ENCODE measurements around the gene MYO18B. TPM values are rescaled to one million over a fixed set of nuclear protein-coding genes. Genes with fewer than 3 reads are reported as not detected.

MYO18B gene
- total RNA-seq, 1 donor from 2014 or later = not detected

DNA sequence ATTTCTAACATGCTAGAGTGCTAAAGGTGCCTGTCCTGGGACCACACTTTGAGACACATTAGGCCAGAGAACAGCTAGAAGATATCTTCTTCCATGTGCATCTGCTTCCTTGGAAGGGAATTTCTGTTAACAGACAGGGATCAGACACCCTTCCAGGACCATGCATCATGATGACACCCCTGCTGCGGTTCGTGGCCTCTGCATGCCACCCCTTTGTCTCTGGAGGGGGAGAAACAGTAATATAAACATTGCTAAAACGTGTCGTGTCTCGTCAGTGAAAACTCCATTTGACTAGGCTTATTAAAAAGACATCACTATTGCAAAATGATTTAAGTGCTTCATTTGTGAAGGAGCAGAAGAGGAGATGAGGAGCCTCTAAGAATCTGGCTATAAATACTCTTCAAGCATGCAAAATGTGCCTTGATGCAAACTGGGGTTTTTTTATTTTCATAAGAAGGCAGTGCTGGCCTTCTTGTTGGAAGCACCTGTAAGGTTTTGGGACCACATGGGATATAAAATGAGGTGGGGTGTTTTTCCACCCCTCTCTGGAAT lies 141.6 kb downstream of the MYO18B start:
- DNase-seq (ENCODE audit: low read depth) = no peak
- FAIRE-seq = no peak
- no peaks in the 10 kb centered on the region for H3K36me3 ChIP-seq (ENCODE audit: control insufficient read depth, insufficient read depth, low read length)
- TF ChIP-seq, protein P1, sequence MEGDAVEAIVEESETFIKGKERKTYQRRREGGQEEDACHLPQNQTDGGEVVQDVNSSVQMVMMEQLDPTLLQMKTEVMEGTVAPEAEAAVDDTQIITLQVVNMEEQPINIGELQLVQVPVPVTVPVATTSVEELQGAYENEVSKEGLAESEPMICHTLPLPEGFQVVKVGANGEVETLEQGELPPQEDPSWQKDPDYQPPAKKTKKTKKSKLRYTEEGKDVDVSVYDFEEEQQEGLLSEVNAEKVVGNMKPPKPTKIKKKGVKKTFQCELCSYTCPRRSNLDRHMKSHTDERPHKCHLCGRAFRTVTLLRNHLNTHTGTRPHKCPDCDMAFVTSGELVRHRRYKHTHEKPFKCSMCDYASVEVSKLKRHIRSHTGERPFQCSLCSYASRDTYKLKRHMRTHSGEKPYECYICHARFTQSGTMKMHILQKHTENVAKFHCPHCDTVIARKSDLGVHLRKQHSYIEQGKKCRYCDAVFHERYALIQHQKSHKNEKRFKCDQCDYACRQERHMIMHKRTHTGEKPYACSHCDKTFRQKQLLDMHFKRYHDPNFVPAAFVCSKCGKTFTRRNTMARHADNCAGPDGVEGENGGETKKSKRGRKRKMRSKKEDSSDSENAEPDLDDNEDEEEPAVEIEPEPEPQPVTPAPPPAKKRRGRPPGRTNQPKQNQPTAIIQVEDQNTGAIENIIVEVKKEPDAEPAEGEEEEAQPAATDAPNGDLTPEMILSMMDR (IDR thresholded peaks at IDR 0.05; ENCODE audit: insufficient read depth, low read length, severe bottlenecking) = no peak
- no peaks in the 10 kb centered on the region for H3K27me3 ChIP-seq (ENCODE audit: control insufficient read depth, insufficient read depth, low read length)
- no peak overlapping the region for H3K4me3 ChIP-seq (ENCODE audit: low read depth, low read length)

DNA sequence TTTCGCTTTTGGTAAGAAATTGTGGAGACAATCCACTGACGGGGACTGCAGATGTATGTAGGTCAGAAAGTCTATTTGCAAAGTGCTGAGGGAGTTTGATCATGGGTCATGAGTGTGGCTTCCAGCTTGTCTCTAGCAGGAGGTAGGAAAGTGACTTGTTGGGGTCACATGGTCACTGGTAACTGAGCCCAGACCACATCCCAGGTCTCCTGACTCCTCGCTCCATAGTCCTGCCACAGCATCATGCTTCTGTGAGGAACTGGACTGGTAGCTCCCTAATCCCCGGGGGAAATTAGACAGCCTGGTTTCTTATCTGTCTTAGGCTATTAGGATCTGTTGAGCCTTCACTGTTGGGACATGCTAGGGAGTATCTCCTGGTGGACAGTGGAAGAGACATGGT lies 142.1 kb downstream of the MYO18B start:
- Histone ChIP-seq H3K27me3 (ENCODE audit: control insufficient read depth, insufficient read depth, low read length) (no peaks in the 10 kb centered on the region), H3K4me3 (ENCODE audit: low read depth, low read length) (no peak overlapping the region), H3K36me3 (ENCODE audit: control insufficient read depth, insufficient read depth, low read length) (no peaks in the 10 kb centered on the region)
- peak; percentile 89 for FAIRE-seq
- DNase-seq (ENCODE audit: low read depth) = no peak
- TF ChIP-seq, protein P1 (IDR thresholded peaks at IDR 0.05; ENCODE audit: insufficient read depth, low read length, severe bottlenecking) = no peak

DNA sequence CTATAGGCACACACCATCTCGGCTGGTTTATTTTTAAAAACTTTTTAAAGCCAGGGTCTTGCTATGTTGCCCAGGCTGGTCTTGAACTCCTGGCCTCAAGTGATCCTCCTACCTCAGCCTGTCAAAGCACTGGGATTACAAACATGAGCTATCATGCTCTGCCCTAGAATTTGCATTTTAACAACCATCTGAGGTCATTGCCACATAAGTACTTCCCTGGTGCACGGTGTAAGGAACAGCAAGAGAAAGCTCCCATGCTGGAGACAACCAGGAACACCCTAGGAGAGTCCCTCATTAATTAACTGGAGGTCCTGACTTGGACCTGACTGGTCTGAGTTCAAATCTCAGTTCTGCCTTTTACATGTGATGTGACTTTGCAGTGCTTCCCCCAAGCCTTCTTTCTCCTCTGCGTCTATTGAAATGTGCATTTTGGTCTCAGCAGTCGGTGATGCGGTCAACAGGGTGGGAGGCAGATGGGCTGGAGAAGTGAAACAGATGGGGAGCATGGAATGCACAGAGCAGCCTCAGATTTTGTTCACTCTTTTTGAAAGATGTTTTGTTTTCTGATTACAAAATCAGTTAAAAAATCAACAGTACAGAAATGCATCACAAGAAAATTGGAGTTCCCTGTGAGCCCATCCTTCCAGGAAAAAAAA lies 146.5 kb downstream of the MYO18B start:
- no peak for DNase-seq (ENCODE audit: low read depth)
- H3K4me3 ChIP-seq (ENCODE audit: low read depth, low read length) = no peak overlapping the region
- no peaks in the 10 kb centered on the region for H3K36me3 ChIP-seq (ENCODE audit: control insufficient read depth, insufficient read depth, low read length)
- no peak for FAIRE-seq
- no peaks in the 10 kb centered on the region for H3K27me3 ChIP-seq (ENCODE audit: control insufficient read depth, insufficient read depth, low read length)
- TF ChIP-seq, protein P1 (IDR thresholded peaks at IDR 0.05; ENCODE audit: insufficient read depth, low read length, severe bottlenecking) = no peak

DNA sequence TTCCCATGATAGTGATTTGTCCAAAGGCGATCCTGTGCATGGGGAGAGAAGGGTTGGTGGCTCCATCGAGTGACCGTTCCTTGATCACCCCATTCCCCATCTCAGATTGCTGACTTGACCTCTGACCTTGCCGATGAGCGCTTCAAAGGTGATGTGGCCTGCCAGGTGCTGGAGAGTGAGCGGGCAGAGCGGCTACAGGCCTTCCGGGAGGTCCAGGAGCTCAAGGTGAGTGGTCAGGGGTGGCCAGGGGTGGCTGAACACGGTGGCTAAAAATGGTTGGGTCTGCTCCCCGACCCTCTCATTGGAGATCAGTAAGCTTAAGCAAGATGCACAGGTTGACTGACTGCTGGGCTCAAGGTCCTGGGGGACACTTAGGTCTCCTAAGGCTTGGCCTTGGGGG lies 148.7 kb downstream of the MYO18B start:
- DNase-seq (ENCODE audit: low read depth) (no peak), FAIRE-seq (no peak)
- Histone ChIP-seq H3K4me3 (ENCODE audit: low read depth, low read length) (no peak overlapping the region), H3K27me3 (ENCODE audit: control insufficient read depth, insufficient read depth, low read length) (no peaks in the 10 kb centered on the region), H3K36me3 (ENCODE audit: control insufficient read depth, insufficient read depth, low read length) (no peaks in the 10 kb centered on the region)
- TF ChIP-seq, protein P1 (IDR thresholded peaks at IDR 0.05; ENCODE audit: insufficient read depth, low read length, severe bottlenecking) = no peak

DNA sequence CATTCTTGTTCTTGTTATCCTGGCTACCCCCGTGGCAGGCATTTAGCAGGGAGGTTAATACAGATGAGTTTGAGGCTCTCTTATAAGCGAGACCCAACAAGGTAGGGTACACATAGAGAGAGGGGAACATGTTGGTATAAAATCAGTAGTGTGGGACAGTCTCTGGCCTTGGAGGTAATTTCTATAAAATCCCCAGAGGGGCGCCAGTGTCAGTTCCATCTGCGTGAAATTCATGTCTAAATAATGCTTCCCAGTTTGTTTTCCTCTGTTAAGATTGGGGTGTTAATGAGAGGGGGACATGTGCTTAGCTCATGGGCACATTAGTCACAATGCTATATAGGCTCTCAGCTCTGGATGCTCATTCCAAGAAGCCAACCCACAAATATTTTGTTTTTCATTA lies 150.7 kb downstream of the MYO18B start:
- DNase-seq (ENCODE audit: low read depth) (no peak), FAIRE-seq (no peak)
- no peaks in the 10 kb centered on the region for H3K27me3 ChIP-seq (ENCODE audit: control insufficient read depth, insufficient read depth, low read length)
- H3K36me3 ChIP-seq (ENCODE audit: control insufficient read depth, insufficient read depth, low read length) = no peaks in the 10 kb centered on the region
- H3K4me3 ChIP-seq (ENCODE audit: low read depth, low read length) = no peak overlapping the region
- TF ChIP-seq, protein P1 (IDR thresholded peaks at IDR 0.05; ENCODE audit: insufficient read depth, low read length, severe bottlenecking) = no peak

DNA sequence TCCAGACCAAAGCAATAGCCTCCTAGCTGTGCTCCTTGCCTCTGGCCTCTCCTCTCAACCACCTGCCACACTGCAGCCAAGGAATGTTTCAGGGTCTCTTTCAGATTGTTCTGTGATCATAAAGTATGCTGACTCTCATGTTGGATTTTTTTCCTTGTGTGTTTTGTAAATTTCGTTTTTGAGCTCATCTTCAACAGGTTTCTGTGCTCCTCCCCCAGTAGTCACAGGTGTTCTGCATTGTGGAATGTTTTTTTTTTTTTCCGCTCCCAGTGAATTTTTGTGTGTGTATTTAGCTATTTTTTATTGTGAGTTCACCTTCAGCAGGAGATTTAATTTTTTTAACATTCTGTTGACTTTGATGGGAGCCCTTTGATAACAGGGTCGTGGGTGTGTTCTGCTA lies 153.7 kb downstream of the MYO18B start:
- H3K4me3 ChIP-seq (ENCODE audit: low read depth, low read length) = no peak overlapping the region
- DNase-seq (ENCODE audit: low read depth) (no peak), FAIRE-seq (no peak)
- H3K36me3 ChIP-seq (ENCODE audit: control insufficient read depth, insufficient read depth, low read length) = no peaks in the 10 kb centered on the region
- H3K27me3 ChIP-seq (ENCODE audit: control insufficient read depth, insufficient read depth, low read length) = no peaks in the 10 kb centered on the region
- TF ChIP-seq, protein P1 (IDR thresholded peaks at IDR 0.05; ENCODE audit: insufficient read depth, low read length, severe bottlenecking) = no peak

Measured in bronchial epithelial cell (primary cell).